DND-41 (cell line): ENCODE results near the gene DAGLA.

Experiments used
- ATAC-seq: fragments of 200-7000 bp; cut with Tn5 transposase; 3 replicates; pipeline ENCODE4 v1.9.1; 2021; ENCODE audit warnings: low read depth; ENCODE audit not compliant: insufficient read depth
- DNase-seq: peaks from one replicate; pipeline ENCODE4 v3.0.0-alpha.2; 2020
- H2AFZ ChIP-seq: 2 replicates; pipeline ENCODE4 v1.6.0; 2012; ENCODE audit warnings: low read depth, low read length
- H3K27ac ChIP-seq: 2 replicates; pipeline ENCODE4 v1.5.1; 2012; ENCODE audit warnings: low read length, inconsistent platforms
- H3K27me3 ChIP-seq: fragments of 200-600 bp; sonication (generic); 2 replicates; pipeline ENCODE4 v1.6.0; 2012; ENCODE audit warnings: low read length, mild to moderate bottlenecking, inconsistent platforms; ENCODE audit not compliant: insufficient read depth, poor library complexity
- H3K36me3 ChIP-seq: 2 replicates; pipeline ENCODE4 v1.5.1; 2012; ENCODE audit warnings: low read length, inconsistent platforms; ENCODE audit not compliant: insufficient read depth
- H3K4me1 ChIP-seq: 2 replicates; pipeline ENCODE4 v1.5.1; 2012; ENCODE audit warnings: mild to moderate bottlenecking, low read length; ENCODE audit not compliant: insufficient read depth
- H3K4me2 ChIP-seq: 2 replicates; pipeline ENCODE4 v1.6.0; 2012; ENCODE audit warnings: mild to moderate bottlenecking, moderate library complexity, low read length, inconsistent platforms; ENCODE audit not compliant: insufficient read depth
- H3K4me3 ChIP-seq, 2 experiments: fragments of 200-600 bp in 1 of 2; shearing (Covaris generic) in 1 of 2; 2 replicates each; pipeline ENCODE4 v1.5.1; 2012 to 2016; ENCODE audit warnings: inconsistent platforms in 2 of 2, low read length in 2 of 2, mild to moderate bottlenecking in 2 of 2, low read depth in 1 of 2, moderate library complexity in 1 of 2
- H3K79me2 ChIP-seq: 2 replicates; pipeline ENCODE4 v1.6.0; 2012; ENCODE audit warnings: low read length, inconsistent platforms; ENCODE audit not compliant: insufficient read depth
- H3K9ac ChIP-seq: 2 replicates; pipeline ENCODE4 v1.6.0; 2012; ENCODE audit warnings: low read depth, mild to moderate bottlenecking, inconsistent platforms, low read length, moderate library complexity
- H3K9me3 ChIP-seq: 2 replicates; pipeline ENCODE4 v1.5.1; 2012; ENCODE audit warnings: low read length, moderate library complexity, mild to moderate bottlenecking, inconsistent platforms; ENCODE audit not compliant: insufficient read depth, severe bottlenecking
- H4K20me1 ChIP-seq: 2 replicates; pipeline ENCODE4 v1.6.0; 2012; ENCODE audit warnings: low read length; ENCODE audit not compliant: insufficient read depth
- CTCF ChIP-seq: IDR thresholded peaks from 2 replicates; pipeline ENCODE4 v1.5.1; 2012; ENCODE audit warnings: borderline replicate concordance, low read length, moderate library complexity, mild to moderate bottlenecking; ENCODE audit not compliant: poor library complexity, severe bottlenecking; ENCODE audit errors: extremely low read depth
- EZH2 ChIP-seq: IDR thresholded peaks from 3 replicates; pipeline ENCODE4 v1.6.1; 2012; ENCODE audit warnings: borderline replicate concordance, low read depth, mild to moderate bottlenecking, moderate library complexity, low read length, inconsistent platforms; ENCODE audit not compliant: severe bottlenecking

DAGLA gene

GRCh38 chr11:61768376-61769076, 88.3 kb downstream of the DAGLA start:
- Histone ChIP-seq H3K9me3 (no peaks in the 10 kb centered on the region), H3K27me3 (no peaks in the 10 kb centered on the region), H3K4me2 (no peak overlapping the region), H2AFZ (no peak overlapping the region), H3K36me3 (no peaks in the 10 kb centered on the region), H3K27ac (no peak overlapping the region), H3K4me3 (no peak overlapping the region), H3K9ac (no peak overlapping the region), H3K79me2 (no peaks in the 10 kb centered on the region), H3K4me1 (no peaks in the 10 kb centered on the region), H4K20me1 (no peaks in the 10 kb centered on the region)
- DNase-seq, result no peak
- no peak for TF ChIP-seq CTCF
- no peak for TF ChIP-seq EZH2
- no peak for ATAC-seq

GRCh38 chr11:61769169-61769920, 89.2 kb downstream of the DAGLA start:
- H4K20me1 ChIP-seq, result no peaks in the 10 kb centered on the region
- H2AFZ ChIP-seq, result no peak overlapping the region
- no peaks in the 10 kb centered on the region for H3K36me3 ChIP-seq
- H3K27ac ChIP-seq, result no peak overlapping the region
- H3K9ac ChIP-seq, result no peak overlapping the region
- H3K4me2 ChIP-seq, result no peak overlapping the region
- no peak overlapping the region for H3K4me3 ChIP-seq
- no peaks in the 10 kb centered on the region for H3K79me2 ChIP-seq
- TF ChIP-seq CTCF (no peak), EZH2 (no peak)
- no peaks in the 10 kb centered on the region for H3K27me3 ChIP-seq
- no peaks in the 10 kb centered on the region for H3K9me3 ChIP-seq
- no peak for ATAC-seq
- no peaks in the 10 kb centered on the region for H3K4me1 ChIP-seq
- no peak for DNase-seq

GRCh38 chr11:61769946-61770683, 89.9 kb downstream of the DAGLA start:
- no peaks in the 10 kb centered on the region for H3K27me3 ChIP-seq
- no peak overlapping the region for H3K27ac ChIP-seq
- no peaks in the 10 kb centered on the region for H3K4me1 ChIP-seq
- H3K79me2 ChIP-seq, result no peaks in the 10 kb centered on the region
- H3K9ac ChIP-seq, result no peak overlapping the region
- no peak overlapping the region for H3K4me3 ChIP-seq
- H3K4me2 ChIP-seq, result no peak overlapping the region
- H4K20me1 ChIP-seq, result no peaks in the 10 kb centered on the region
- no peaks in the 10 kb centered on the region for H3K36me3 ChIP-seq
- DNase-seq, result no peak
- no peak for TF ChIP-seq EZH2
- no peak for TF ChIP-seq CTCF
- no peak overlapping the region for H2AFZ ChIP-seq
- no peak for ATAC-seq
- no peaks in the 10 kb centered on the region for H3K9me3 ChIP-seq
